MM.1S (cell line): ENCODE data around the gene SLC25A41.

ENCODE experiments used
- EZH2 ChIP-seq: fragments of 300-600 bp; sonication (generic); optimal IDR thresholded peaks from 2 replicates; pipeline ENCODE3; 2017; ENCODE audit warnings: low read depth, mild to moderate bottlenecking, antibody characterized with exemption, low read length, mixed read lengths
- EZH2phosphoT487 ChIP-seq: fragments of 300-600 bp; sonication (generic); IDR thresholded peaks from 2 replicates; pipeline ENCODE4 v1.6.1; 2018; ENCODE audit warnings: antibody characterized with exemption, low read length
- TF ChIP-seq, protein P1 (sequence below): fragments of 300-600 bp; sonication (generic); IDR thresholded peaks from 2 replicates; pipeline ENCODE4 v1.5.1; 2016; ENCODE audit warnings: antibody characterized with exemption, low read length, mixed read lengths

DNA sequence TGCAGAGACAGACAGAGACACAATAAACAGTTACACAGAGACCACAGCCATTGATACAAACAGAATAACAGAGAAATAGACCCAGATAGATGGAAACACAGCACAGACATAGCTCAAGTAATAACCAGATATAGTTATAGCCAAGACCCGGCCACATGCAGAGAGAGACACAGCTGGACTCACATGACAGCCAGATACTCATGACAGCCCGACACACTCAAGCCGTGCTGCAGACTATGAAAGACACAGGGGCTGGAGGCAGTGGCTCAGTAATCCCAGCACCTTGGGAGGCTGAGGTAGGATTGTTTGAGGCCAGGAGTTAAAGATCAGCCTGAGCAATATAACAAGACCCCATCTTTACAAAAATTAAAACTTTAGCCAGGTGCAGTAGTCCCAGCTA lies 49.7 kb upstream of the SLC25A41 start:
- TF ChIP-seq, protein P1, sequence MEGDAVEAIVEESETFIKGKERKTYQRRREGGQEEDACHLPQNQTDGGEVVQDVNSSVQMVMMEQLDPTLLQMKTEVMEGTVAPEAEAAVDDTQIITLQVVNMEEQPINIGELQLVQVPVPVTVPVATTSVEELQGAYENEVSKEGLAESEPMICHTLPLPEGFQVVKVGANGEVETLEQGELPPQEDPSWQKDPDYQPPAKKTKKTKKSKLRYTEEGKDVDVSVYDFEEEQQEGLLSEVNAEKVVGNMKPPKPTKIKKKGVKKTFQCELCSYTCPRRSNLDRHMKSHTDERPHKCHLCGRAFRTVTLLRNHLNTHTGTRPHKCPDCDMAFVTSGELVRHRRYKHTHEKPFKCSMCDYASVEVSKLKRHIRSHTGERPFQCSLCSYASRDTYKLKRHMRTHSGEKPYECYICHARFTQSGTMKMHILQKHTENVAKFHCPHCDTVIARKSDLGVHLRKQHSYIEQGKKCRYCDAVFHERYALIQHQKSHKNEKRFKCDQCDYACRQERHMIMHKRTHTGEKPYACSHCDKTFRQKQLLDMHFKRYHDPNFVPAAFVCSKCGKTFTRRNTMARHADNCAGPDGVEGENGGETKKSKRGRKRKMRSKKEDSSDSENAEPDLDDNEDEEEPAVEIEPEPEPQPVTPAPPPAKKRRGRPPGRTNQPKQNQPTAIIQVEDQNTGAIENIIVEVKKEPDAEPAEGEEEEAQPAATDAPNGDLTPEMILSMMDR = no peak
- TF ChIP-seq EZH2 (no peak), EZH2phosphoT487 (no peak)
